ACHN (cell line): ENCODE data around the gene BNC2.
"Not testable (repeated sequence)": the region's sequence is repeated elsewhere in the genome, so short reads cannot be mapped to it uniquely, and the experiment has no call there.

ENCODE experiments used
- DNase-seq: peaks from one replicate; pipeline ENCODE4 v3.0.0-alpha.2; 2015
- in situ Hi-C: cut with HindIII; loops from 2 replicates; pipeline ENCODE4 v1.10.0; 2017; ENCODE audit warnings: low sequenced_read_pairs, low pct_ligation_motif_present, low pct_unique_long_range_greater_than_20kb

Gene BNC2

DNA sequence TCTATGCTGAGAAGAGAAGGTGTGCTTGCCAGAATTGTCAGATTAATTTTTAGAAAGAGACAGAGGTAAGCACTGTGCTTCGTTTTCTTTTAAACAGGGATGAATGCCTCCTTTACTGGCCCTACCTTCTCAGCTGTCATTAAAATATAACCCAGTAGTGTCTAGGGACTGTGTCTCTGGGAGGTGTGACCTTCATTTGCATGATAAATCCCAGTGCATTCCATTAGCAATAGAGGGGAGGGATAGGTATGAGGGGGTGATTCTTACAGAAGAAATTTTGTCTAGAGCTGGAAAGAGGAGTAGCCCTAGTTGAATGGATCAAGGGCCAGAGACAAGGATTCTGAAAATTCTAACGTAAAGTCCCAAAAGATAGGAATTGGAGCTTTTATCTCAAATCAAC lies 351.5 kb downstream of the BNC2 start:
- no peak for DNase-seq
- in situ Hi-C loops = no loop called here

DNA sequence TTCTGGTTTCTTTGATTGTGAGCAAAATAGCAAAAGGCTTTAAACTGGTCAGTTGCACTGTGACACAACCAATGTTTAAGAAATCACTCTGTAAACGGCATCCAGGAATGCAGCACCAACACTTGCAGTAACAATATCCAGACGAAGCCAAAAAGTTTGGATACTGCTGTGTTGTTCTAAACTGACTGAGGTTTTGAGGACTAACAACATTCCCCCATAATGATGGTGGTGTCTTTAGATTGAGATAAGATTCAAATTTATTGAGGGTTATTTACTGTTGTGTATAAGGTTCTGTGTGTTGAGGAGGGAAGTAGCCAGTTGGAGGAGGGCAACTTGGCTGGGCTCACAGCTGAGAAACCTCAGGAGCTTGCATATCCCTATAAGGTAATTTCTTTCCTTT lies 353.6 kb downstream of the BNC2 start:
- no peak for DNase-seq
- in situ Hi-C loops = no loop called here

DNA sequence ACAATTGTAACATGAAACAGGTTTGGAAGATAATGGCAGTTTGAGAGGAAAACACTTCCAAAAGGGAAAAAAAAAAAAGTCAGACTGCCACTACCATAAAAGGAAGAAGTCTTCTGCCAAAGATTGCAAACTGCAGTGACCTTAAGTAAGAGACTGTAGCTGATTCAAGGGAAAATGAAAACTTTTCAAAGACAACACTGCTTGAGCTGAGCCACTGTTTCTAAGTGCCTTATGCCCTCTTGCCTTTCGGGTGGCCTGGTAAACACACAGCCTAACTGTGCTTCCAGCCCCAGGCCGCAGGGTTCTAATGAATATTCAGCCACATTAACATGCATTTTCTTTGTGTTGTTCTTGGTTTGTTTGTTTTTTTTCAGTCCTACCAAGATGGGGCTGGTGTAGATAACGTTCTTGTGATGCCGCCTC lies 354.6 kb downstream of the BNC2 start:
- in situ Hi-C loops = no loop called here

DNA sequence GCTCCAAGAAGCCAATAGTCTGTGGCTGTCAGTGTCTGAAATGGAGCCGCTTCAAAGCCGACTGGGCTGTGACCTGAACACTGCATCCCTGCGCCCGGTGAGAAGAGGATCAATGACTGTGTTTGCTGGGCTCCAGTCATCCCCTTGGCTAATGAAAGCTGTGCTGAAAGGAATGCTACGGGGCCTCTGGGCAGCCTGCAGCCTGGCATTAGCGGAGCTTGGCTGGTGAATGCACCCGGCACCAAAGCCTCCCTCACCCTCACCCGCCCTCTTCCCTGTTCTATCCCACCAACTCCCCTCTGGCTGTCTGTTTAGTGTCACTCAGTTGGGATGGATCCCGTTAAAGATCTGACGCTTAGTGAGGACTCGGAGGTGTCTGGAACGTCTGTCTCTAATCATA lies 355.3 kb downstream of the BNC2 start:
- in situ Hi-C loops = no loop called here
- DNase-seq = no peak

More for the DNA sequence above, 354.6 kb downstream of the BNC2 start:
- DNase-seq = no peak

DNA sequence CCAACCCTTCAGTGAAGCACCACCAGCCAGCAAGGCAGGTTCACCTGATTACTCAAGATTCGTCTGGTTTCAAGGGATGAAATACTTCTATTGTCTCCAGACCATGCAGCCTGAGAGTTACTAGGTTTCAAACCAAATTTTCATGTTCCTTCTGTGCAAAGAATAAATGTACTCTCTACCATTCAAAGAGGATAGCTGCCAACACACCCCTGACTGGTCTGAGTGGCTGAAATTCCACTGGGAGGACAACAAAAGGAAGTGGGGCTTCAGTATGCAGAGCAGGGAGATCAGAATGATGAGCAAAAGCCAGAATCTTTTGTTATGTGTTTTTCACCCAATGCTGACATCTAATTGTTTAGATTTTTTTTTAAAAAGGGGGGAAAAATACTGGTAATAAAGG lies 356.3 kb downstream of the BNC2 start:
- DNase-seq = no peak
- in situ Hi-C loops = no loop called here

DNA sequence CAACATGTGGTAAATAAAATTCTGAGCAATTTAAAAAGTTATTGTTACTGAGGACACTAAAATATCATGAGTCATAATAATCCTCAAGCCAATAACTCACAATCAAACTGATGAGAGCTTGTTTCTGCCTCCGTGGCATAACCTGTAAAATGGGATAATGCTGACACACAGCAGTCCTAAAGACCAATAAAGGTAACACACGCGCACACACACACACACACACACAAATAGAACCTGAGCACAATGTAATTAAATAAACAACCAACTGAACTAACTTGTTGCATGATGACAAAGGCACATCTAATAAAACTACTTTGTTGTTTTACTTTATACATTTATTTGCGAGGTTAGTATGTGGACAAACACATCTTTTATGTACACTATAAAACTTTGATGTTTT lies 358.2 kb downstream of the BNC2 start:
- no peak for DNase-seq
- in situ Hi-C loops = no loop called here

DNA sequence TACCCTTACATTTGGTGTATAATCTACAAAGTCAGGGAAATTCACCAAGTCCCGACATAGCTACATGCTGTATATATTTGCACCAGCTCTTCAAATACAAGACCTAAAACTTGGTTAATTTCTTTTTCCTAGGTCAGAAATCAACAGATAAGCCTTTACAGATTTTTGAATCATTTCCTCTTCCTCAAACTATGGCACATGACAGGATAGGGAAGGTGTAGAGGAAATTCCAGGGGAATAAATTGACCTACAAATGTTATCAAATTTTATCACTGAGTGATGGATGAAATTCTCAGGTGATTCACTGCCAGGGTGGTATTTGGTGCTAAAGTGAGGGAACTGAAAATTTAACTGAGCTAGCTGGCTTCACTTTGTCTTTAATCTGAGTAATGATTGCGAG lies 360.0 kb downstream of the BNC2 start:
- no peak for DNase-seq
- in situ Hi-C loops = no loop called here

DNA sequence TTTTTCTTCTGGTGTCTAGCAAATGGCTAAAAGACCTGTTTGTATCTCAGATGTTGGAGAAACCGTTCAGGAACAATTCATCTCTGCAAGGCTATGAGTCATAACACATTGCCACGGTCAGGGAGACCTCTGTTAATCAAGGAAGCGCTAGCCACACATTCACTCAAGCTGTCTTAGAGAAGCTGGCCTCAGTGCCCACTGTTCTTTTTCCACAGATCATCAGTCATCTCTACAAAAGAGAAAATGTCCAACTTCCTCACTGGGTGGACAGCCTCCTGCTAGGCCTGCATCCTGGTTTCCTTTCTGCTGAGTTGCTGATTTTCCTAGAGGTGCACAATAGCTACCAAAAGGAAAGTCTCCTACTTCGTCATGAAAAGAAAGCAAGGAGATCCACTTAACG lies 360.5 kb downstream of the BNC2 start:
- in situ Hi-C loops = no loop called here
- DNase-seq = peak; percentile 55

DNA sequence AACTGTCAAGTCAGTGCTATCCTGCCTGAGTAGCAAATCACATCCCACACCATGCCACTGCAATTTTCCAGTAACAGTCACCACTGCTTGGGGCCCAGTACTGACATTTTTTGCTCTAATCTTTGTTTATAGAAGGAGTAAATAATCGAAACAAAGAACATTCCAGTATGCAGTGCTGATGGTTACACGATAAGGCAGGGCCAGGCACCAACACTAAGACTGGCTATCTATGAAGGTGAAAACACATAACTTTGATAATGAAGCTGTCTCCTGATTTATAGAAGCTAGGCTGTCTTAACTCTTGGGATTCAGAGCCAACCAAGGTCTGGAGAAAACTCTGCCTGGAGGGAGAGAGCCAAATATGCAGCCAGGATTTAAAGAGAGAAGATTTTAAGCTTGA lies 365.3 kb downstream of the BNC2 start:
- in situ Hi-C loops = no loop called here
- DNase-seq = no peak

DNA sequence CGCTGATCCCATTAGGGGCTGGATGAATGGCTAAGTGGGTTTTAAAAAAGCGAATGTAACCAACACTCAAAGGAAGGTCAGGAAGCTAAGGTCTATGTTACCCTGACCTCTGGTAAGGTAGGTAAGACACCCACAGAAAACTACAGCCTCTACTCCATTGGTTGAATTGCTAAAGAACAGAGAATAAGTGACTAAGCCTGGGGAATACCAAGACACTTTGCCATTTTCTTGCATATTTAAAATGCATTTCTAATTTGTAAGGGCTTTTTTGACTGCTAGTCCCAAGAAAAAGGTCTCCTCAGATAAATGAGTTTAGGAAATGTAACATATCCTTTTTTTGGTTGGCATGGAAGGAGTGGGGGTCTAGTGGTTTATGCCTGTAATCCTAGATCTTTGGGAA lies 368.7 kb downstream of the BNC2 start:
- no peak for DNase-seq
- in situ Hi-C loops = no loop called here

DNA sequence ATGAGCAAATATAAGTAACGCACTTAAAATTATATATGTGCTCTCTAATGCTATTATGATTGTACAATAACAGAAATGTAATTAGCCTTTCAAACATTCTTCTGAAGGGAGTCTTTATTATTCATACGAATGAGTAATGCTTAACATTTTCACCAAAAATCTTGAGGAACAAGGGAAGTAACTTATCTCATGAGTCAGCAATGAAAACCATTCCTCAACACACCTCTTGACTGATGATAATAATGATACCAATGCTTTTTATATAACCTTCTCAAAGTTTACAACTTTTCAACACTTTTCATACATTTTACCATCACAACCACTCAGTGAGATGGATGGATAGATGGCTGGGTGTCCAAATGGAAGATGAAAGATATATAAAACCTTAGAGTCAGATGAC lies 369.3 kb downstream of the BNC2 start:
- in situ Hi-C loops = no loop called here
- no peak for DNase-seq

DNA sequence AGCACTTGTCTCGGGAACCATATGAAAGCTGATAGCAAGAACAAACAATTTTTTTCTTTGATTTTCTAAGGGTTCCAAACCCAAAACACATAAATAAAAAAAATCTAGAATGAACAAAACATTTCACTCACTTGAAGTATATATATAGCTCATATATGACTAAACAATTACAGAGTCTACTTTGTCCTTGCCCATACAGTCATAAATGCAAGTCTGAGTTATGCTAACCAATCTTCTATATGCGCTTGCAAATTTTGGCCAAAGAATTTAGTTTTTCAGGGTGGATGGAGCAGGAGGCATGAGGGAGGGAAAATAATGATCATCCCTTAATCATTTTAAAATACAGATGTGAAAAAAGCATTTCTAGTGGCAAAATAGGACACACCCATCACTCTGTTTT lies 370.1 kb downstream of the BNC2 start:
- no peak for DNase-seq
- in situ Hi-C loops = no loop called here

DNA sequence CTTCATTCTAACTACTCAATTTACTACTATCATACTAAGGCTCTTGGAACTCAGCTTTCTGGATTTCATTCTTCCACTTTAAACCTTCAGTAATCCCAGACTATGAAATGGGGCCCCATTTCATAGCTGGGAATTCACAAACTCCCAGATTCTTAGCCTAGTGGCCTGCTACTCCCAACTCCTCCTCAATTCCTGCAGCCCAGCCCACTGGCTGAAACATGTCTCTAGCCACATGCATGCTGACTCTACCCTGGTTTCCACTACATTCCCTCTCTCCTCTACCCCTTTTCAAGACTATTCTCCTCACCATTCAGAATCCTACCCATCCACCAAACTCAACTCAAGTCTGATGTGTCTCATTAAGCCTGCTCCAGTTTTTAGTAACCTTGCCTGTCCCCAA lies 370.6 kb downstream of the BNC2 start:
- in situ Hi-C loops = no loop called here
- no peak for DNase-seq

DNA sequence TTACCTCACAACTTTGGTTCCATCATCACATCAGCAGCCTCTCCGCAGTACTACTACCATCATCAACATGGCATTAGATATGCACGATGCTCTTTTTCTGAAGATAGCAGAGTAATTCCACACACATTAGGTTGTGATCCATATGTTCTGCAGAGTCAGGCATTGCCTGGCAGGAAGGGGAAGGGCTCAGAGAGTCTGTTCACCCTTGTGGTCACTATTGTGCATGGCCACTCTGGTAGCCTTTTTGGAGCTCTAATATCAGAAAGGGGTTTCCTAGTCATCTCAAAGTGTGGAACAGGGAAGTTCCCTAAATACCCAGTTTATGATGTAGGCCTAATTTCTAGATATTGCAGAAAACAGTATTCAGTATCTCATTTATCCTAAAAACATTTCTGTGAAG lies 373.6 kb downstream of the BNC2 start:
- in situ Hi-C loops = no loop called here
- peak; percentile 4 for DNase-seq

DNA sequence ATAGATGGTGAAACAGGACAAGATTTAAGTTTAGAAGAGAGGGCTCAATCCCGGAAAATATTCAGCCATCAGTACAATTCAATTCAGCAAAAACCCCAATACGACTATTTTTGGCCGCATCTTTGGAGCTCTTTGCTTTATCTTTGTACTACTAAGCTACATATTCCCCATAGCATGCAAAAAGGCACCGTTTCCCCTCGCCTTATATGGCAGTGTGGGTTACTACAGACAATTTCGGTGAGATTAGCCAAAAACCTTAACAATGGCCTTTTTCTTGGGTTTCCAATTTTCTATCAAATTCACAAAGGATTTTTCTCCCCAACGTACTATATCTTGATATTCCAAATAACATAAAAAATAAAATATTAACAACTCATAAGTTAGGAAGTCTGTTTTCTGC lies 382.6 kb downstream of the BNC2 start:
- in situ Hi-C loops = no loop called here
- DNase-seq = no peak

DNA sequence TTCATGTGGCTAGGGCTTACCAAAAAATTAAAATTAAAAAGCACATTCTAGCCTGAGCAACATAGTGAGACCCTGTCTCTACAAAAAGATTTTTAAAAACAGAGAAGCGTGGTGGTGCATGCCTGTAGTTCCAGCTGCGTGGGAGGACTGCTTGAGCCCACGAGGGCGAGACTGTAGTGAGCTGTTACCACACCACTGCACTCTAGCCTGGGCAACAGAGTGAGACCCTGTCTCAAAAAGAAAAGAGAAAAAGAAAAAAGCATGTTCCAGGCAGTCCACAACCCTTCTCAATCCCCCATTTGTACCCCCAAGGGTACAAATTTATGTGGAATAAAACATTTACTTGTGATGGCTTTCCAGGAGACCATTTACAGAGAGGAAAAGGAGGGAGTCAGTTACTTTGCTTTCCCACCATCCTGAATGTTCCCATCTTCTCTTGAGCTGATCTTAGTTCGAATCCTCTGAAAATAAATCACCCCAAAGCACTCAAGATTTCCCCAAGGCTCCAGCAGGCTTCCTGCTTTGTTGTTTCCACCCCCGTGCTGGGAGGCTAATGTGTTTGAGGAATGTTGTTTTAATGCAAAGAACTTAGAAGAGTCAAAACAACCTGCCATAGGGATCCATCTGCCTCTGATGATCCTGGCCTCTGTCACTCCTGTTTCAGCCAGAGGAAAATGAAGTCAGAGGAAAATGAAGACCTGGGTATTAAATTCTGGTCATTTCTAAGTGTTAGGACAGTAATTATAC lies 384.7 kb downstream of the BNC2 start:
- in situ Hi-C loops = no loop called here
- no peak for DNase-seq

DNA sequence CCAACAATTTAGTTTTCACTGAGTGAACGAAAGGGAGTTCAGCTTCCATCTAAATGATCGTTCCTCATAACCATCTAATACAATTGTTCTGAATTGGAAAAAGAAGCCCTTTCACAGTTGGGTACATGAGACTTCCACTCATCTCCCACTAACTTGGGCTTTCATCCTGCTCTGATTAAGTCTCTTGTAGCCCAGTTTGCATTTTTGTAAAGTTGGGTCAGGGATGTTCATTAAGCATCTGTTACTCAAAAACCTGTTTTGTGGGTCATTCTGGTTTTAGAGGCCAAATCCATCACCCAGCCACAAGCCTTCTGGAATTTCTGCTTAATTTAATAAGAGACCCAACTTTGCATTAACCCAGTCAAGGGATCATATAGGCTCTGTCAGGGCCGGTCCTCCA lies 385.3 kb downstream of the BNC2 start:
- in situ Hi-C loops = no loop called here

DNA sequence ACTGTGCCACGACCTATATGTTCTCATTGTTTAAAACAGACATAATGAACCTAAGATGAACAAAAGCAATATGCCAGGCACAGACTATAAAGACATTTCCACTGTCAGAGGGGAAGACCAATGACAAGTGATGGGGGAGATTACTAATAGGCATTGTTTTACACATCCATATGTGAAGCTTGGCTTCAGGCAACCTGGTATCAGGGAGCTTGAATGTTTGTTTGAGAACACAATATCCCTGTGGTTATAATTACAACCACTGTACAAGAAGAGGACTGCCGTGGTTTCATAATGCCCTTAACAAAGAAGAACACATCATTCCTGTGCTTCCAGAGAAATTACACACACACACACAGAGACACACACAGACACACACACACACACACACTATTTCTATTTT lies 385.7 kb downstream of the BNC2 start:
- DNase-seq = no peak
- in situ Hi-C loops = no loop called here

More for the DNA sequence above, 385.3 kb downstream of the BNC2 start:
- DNase-seq = no peak

DNA sequence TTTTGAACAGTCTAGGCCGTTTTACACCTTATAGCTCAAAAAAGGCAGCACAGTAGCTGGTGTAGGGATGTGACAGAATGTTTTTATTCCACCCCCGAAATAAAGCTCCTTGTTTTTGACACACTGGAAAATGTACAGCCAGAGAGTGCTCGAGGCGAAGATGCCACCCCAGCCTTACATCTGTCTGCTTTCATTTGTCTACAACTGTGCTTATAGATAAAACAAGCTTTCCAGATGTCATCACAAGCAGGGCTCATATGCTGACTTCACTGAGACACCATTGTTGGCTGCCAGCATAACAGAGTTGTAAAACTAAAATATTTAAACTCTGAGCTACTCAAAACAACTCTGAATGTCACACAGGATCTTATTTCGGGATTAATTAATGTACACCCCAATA lies 386.3 kb downstream of the BNC2 start:
- in situ Hi-C loops = no loop called here
- DNase-seq = no peak

DNA sequence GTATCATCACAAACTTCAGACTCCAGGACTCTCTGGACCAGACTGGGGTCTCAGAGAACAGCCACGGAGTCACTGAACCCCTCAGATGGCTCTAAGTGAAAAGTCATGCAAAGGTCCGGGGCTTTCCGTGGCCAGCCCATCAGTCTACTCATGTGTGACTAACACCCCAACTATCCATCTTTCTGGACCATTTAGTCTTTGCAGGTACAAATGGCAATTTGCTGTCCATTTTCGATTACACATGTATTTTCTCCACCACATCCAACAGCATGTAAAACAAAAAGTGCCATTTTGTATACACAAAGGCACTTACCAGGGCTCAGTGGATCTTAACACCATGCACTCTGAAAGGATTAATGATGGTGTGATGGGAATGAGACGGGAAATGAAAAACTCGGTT lies 387.7 kb downstream of the BNC2 start:
- no peak for DNase-seq
- in situ Hi-C loops = no loop called here

DNA sequence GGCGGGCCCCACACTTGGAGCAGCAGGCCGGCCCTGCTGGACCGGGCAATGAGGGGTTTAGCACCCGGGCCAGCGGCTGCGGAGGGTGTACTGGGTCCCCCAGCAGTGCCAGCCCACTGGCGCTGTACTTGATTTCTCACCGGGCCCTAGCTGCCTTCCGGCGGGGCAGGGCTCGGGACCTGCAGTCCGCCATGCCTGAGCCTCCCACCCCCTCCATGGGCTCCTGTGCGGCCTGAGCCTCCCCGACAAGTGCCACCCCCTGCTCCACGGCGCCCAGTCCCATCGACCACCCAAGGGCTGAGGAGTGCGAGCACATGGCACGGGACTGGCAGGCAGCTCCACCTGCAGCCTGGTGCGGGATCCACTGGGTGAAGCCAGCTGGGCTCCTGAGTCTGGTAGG lies 389.9 kb downstream of the BNC2 start:
- in situ Hi-C loops, DNase-seq: not testable (repeated sequence)
